ENCODE measurements around the gene HM13. TPM values are rescaled to one million over a fixed set of nuclear protein-coding genes. Genes with fewer than 3 reads are reported as not detected.

HM13 gene
- total and polyA plus RNA-seq, 9 of the 15 experiments (the other 6 are each of a cell fraction or from before 2014, with no cell fraction given): 7.7 to 136 (median 74.5) TPM

GRCh38 chr20:31606804-31607639 lies 92.8 kb downstream of the HM13 start (continued):
- TF ChIP-seq, protein P1, sequence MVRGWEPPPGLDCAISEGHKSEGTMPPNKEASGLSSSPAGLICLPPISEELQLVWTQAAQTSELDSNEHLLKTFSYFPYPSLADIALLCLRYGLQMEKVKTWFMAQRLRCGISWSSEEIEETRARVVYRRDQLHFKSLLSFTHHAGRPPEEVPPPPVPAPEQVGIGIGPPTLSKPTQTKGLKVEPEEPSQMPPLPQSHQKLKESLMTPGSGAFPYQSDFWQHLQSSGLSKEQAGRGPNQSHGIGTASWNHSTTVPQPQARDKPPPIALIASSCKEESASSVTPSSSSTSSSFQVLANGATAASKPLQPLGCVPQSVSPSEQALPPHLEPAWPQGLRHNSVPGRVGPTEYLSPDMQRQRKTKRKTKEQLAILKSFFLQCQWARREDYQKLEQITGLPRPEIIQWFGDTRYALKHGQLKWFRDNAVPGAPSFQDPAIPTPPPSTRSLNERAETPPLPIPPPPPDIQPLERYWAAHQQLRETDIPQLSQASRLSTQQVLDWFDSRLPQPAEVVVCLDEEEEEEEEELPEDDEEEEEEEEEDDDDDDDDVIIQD (CRISPR knock-in tag; IDR thresholded peaks at IDR 0.05): no peak
- no peak for TF ChIP-seq POLR3G (IDR thresholded peaks at IDR 0.05; ENCODE audit: extremely low read depth, insufficient read length, insufficient replicate concordance)
- TF ChIP-seq TAF9B (IDR thresholded peaks at IDR 0.05; ENCODE audit: partially characterized antibody): peak; percentile 99
- TF ChIP-seq JUND (IDR thresholded peaks at IDR 0.05; ENCODE audit: borderline replicate concordance, low read depth, low read length): peak; percentile 60; the same call in 1 of the 2 replicates
- TF ChIP-seq JUND (tag; IDR thresholded peaks at IDR 0.05; ENCODE audit: borderline replicate concordance, low read depth, low read length): peak; percentile 71; the same call in 1 of the 3 replicates
- no peak for TF ChIP-seq PPARD (CRISPR knock-in tag; IDR thresholded peaks at IDR 0.05)
- TF ChIP-seq ZFP30 (CRISPR knock-in tag; IDR thresholded peaks at IDR 0.05; ENCODE audit: borderline replicate concordance): no peak
- no peak for TF ChIP-seq JUNB (CRISPR knock-in tag; conservative IDR thresholded peaks at IDR 0.05)
- TF ChIP-seq HNRNPK (IDR thresholded peaks at IDR 0.05; ENCODE audit: low read depth, low read length, poor library complexity, severe bottlenecking): no peak
- TF ChIP-seq ZBED1 (IDR thresholded peaks at IDR 0.05): no peak; the same call in none of the 2 replicates
- TF ChIP-seq NR2C2 (CRISPR knock-in tag; IDR thresholded peaks at IDR 0.05): 0 out of 2 replicates have a peak, but pooled peaks have one; percentile 15
- TF ChIP-seq NR2C2 (tag; IDR thresholded peaks at IDR 0.05): 0 out of 2 replicates have a peak, but pooled peaks have one; percentile 47
- no peak for TF ChIP-seq NCOA6 (IDR thresholded peaks at IDR 0.05)
- TF ChIP-seq CHD4 (IDR thresholded peaks at IDR 0.05; ENCODE audit: insufficient read depth, insufficient replicate concordance, low read depth, low read length, poor library complexity, severe bottlenecking): no peak
- TF ChIP-seq, protein P2, sequence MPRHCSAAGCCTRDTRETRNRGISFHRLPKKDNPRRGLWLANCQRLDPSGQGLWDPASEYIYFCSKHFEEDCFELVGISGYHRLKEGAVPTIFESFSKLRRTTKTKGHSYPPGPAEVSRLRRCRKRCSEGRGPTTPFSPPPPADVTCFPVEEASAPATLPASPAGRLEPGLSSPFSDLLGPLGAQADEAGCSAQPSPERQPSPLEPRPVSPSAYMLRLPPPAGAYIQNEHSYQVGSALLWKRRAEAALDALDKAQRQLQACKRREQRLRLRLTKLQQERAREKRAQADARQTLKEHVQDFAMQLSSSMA (CRISPR knock-in tag; IDR thresholded peaks at IDR 0.05): no peak
- no peak for TF ChIP-seq RBM39 (optimal IDR thresholded peaks at IDR 0.05; ENCODE audit: low read depth, low read length)
- TF ChIP-seq POLR3A (IDR thresholded peaks at IDR 0.05; ENCODE audit: borderline replicate concordance, extremely low read depth, insufficient read depth, insufficient read length): no peak
- TF ChIP-seq SRF (CRISPR knock-in tag; IDR thresholded peaks at IDR 0.05): peak in 1 of 2 experiments; percentile 59; a peak in 1 of 4 replicates
- TF ChIP-seq, protein P3, sequence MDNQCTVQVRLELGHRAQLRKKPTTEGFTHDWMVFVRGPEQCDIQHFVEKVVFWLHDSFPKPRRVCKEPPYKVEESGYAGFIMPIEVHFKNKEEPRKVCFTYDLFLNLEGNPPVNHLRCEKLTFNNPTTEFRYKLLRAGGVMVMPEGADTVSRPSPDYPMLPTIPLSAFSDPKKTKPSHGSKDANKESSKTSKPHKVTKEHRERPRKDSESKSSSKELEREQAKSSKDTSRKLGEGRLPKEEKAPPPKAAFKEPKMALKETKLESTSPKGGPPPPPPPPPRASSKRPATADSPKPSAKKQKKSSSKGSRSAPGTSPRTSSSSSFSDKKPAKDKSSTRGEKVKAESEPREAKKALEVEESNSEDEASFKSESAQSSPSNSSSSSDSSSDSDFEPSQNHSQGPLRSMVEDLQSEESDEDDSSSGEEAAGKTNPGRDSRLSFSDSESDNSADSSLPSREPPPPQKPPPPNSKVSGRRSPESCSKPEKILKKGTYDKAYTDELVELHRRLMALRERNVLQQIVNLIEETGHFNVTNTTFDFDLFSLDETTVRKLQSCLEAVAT (IDR thresholded peaks at IDR 0.05): peak; percentile 28 to 89; a peak in 3 of 4 replicates
- TF ChIP-seq KLF6 (CRISPR knock-in tag; IDR thresholded peaks at IDR 0.05; ENCODE audit: borderline replicate concordance): no peak
- TF ChIP-seq ZNF354B (CRISPR knock-in tag; IDR thresholded peaks at IDR 0.05): no peak
- TF ChIP-seq ETV6 (IDR thresholded peaks at IDR 0.05; ENCODE audit: borderline replicate concordance in 1 of 2, low read depth in 2 of 2, low read length in 1 of 2): no peak
- no peak for TF ChIP-seq ETV6 (CRISPR knock-in tag; IDR thresholded peaks at IDR 0.05; ENCODE audit: borderline replicate concordance)
- TF ChIP-seq HCFC1 (IDR thresholded peaks at IDR 0.05; ENCODE audit: low read depth, low read length): no peak; the same call in 1 of the 2 replicates
- TF ChIP-seq ELF4 (CRISPR knock-in tag; IDR thresholded peaks at IDR 0.05): no peak; the same call in 1 of the 2 replicates
